ENCODE measurements around the gene B4GALT6.
A peak's percentile ranks its signal among the peaks of the same experiment; 100 is the strongest.
"Not testable (repeated sequence)": the region's sequence is repeated elsewhere in the genome, so short reads cannot be mapped to it uniquely, and the experiment has no call there.

The B4GALT6 gene

GRCh38 chr18:31684279-31685096, at the start of gene B4GALT6:
Gene B4GALT6, minus strand, starts transcription at chr18:31684581. Its CDS starts 155 bp downstream, at chr18:31684426.
- DNase-seq = peak; percentile 29

GRCh38 chr18:31731628-31732027, 47.2 kb upstream of the B4GALT6 start:
- DNase-seq (no peak), ATAC-seq (no peak)

More at GRCh38 chr18:31684279-31685096, at the start of gene B4GALT6:
- peak; percentile 51 for ATAC-seq

GRCh38 chr18:31729196-31729595, 44.8 kb upstream of the B4GALT6 start:
- not testable (repeated sequence) for ATAC-seq, DNase-seq

- DNase-seq (no peak), ATAC-seq (peak; percentile 20)
Measured at GRCh38 chr18:31723990-31724711, 39.8 kb upstream of the B4GALT6 start.

GRCh38 chr18:31723639-31723989, 39.2 kb upstream of the B4GALT6 start:
- no peak for ATAC-seq
- no peak for DNase-seq

GRCh38 chr18:31722369-31722957, 38.1 kb upstream of the B4GALT6 start:
- DNase-seq (peak; percentile 79), ATAC-seq (peak; percentile 88)

- DNase-seq = no peak
- ATAC-seq = no peak
Measured at GRCh38 chr18:31721601-31722000, 37.2 kb upstream of the B4GALT6 start.

- DNase-seq (no peak), ATAC-seq (no peak)
Measured at GRCh38 chr18:31720867-31721266, 36.5 kb upstream of the B4GALT6 start.

GRCh38 chr18:31719363-31720006, 35.1 kb upstream of the B4GALT6 start:
- ATAC-seq (no peak), DNase-seq (no peak)

- ATAC-seq (no peak), DNase-seq (no peak)
Measured at GRCh38 chr18:31718386-31718785, 34.0 kb upstream of the B4GALT6 start.

- ATAC-seq = no peak
- no peak for DNase-seq
Measured at GRCh38 chr18:31716362-31716761, 32.0 kb upstream of the B4GALT6 start.

- ATAC-seq = no peak
- DNase-seq = no peak
Measured at GRCh38 chr18:31711365-31712172, 27.2 kb upstream of the B4GALT6 start.

- ATAC-seq (no peak), DNase-seq (no peak)
Measured at GRCh38 chr18:31710826-31711225, 26.4 kb upstream of the B4GALT6 start.

GRCh38 chr18:31707815-31708214, 23.4 kb upstream of the B4GALT6 start:
- ATAC-seq = no peak
- no peak for DNase-seq

GRCh38 chr18:31702449-31702848, 18.1 kb upstream of the B4GALT6 start:
- ATAC-seq (no peak), DNase-seq (no peak)

- no peak for ATAC-seq
- no peak for DNase-seq
Measured at GRCh38 chr18:31701744-31702143, 17.4 kb upstream of the B4GALT6 start.

- DNase-seq (no peak), ATAC-seq (no peak)
Measured at GRCh38 chr18:31700990-31701389, 16.6 kb upstream of the B4GALT6 start.

GRCh38 chr18:31697351-31698298, 13.2 kb upstream of the B4GALT6 start:
- no peak for ATAC-seq
- DNase-seq = no peak

GRCh38 chr18:31695989-31696388, 11.6 kb upstream of the B4GALT6 start:
- ATAC-seq = no peak
- DNase-seq = no peak

- no peak for ATAC-seq
Measured at GRCh38 chr18:31694297-31694696, 9.9 kb upstream of the B4GALT6 start.

GRCh38 chr18:31688606-31689005, 4.2 kb upstream of the B4GALT6 start:
- no peak for DNase-seq
- ATAC-seq = no peak

More at GRCh38 chr18:31694297-31694696, 9.9 kb upstream of the B4GALT6 start:
- DNase-seq = no peak

Measured in stimulated activated naive CD8-positive, alpha-beta T cell treated with anti-CD3 and anti-CD28 coated beads, Interleukin-15, Interleukin-2, amounts not matched to agents 100 U/mL and 50 U/mL, for 24 hours (primary cell).